Measurements from ENCODE around the gene KCNMB4. TPM values are rescaled to one million over a fixed set of nuclear protein-coding genes. Genes with fewer than 3 reads are reported as not detected.

The KCNMB4 gene
- total and polyA plus RNA-seq, 4 experiments from 2014 or later, result 0.34 to 1.1 (median 0.58) TPM

- Mint-ChIP-seq H3K4me3 (no peak overlapping the region), H3K9me3 (peaks cover 2 to 50% (median 25%) of the 10 kb centered on the region in 8 donors), H3K4me1 (no peaks in the 10 kb centered on the region), H3K36me3 (no peaks in the 10 kb centered on the region), H3K27ac (no peak overlapping the region), H3K27me3 (peaks cover 4 to 11% of the 10 kb centered on the region in 2 donors)
- ChIA-PET CTCF (ENCODE audit: partially characterized antibody) (no interaction called here), POLR2A (ENCODE audit: partially characterized antibody) (no interaction called here)
- Histone ChIP-seq H3K9me3 (ENCODE audit: control insufficient read depth in 1 of 2, low read length in 2 of 2) (no peaks in the 10 kb centered on the region), H3K4me3 (ENCODE audit: low read length in 2 of 2) (no peak overlapping the region), H3K27me3 (ENCODE audit: insufficient read depth, low read length) (no peaks in the 10 kb centered on the region), H3K27ac (ENCODE audit: low read depth, low read length) (no peak overlapping the region), H3K36me3 (ENCODE audit: insufficient read depth, low read length) (no peaks in the 10 kb centered on the region), H3K4me1 (ENCODE audit: insufficient read depth, low read length) (no peaks in the 10 kb centered on the region)
- DNase-seq, result no peak
- intact Hi-C loops (cut with micrococcal nuclease), result no loop called here
Observed at GRCh38 chr12:70451528-70451927, 85.4 kb downstream of the KCNMB4 start.

- H3K27me3 ChIP-seq (ENCODE audit: insufficient read depth, low read length), result no peaks in the 10 kb centered on the region
- Mint-ChIP-seq H3K36me3 (peaks cover 0 to 3% of the 10 kb centered on the region in 2 donors), H3K4me3 (no peak overlapping the region), H3K9me3 (peaks cover 4 to 39% (median 22%) of the 10 kb centered on the region in 8 donors), H3K27me3 (peaks cover 9 to 11% of the 10 kb centered on the region in 2 donors), H3K4me1 (no peaks in the 10 kb centered on the region), H3K27ac (no peak overlapping the region)
- H3K9me3 ChIP-seq (ENCODE audit: control insufficient read depth in 1 of 2, low read length in 2 of 2), result no peaks in the 10 kb centered on the region
- H3K36me3 ChIP-seq (ENCODE audit: insufficient read depth, low read length), result no peaks in the 10 kb centered on the region
- no peak overlapping the region for H3K27ac ChIP-seq (ENCODE audit: low read depth, low read length)
- CTCF ChIA-PET (ENCODE audit: partially characterized antibody), result no interaction called here
- DNase-seq, result no peak
- no peak overlapping the region for H3K4me3 ChIP-seq (ENCODE audit: low read length in 2 of 2)
- intact Hi-C loops (cut with micrococcal nuclease), result no loop called here
- no peaks in the 10 kb centered on the region for H3K4me1 ChIP-seq (ENCODE audit: insufficient read depth, low read length)
- POLR2A ChIA-PET (ENCODE audit: partially characterized antibody), result no interaction called here
Observed at GRCh38 chr12:70456953-70457352, 90.9 kb downstream of the KCNMB4 start.

DNA sequence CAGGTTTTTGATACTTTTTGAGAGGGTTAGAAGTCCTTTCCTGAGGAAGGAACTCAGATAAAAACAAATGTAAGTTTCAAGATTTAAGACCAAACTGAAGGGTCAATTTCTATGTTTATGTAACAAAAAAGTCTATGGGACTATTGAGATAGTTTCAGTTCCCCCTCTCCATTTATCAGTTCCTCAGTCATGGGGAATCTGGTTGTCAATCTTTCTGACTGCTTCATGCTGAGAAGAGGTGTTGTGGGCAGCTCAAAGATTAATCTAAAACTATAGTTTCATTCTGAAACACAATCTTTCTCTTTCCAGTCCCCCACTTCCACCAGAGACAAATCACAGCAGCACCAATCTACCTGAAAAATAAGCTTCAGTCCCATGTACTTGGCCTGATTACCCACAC lies 93.7 kb downstream of the KCNMB4 start:
- CTCF ChIA-PET (ENCODE audit: partially characterized antibody), result no interaction called here
- Histone ChIP-seq H3K4me1 (ENCODE audit: insufficient read depth, low read length) (no peaks in the 10 kb centered on the region), H3K9me3 (ENCODE audit: control insufficient read depth in 1 of 2, low read length in 2 of 2) (no peaks in the 10 kb centered on the region), H3K27me3 (ENCODE audit: insufficient read depth, low read length) (no peaks in the 10 kb centered on the region), H3K4me3 (ENCODE audit: low read length in 2 of 2) (no peak overlapping the region), H3K27ac (ENCODE audit: low read depth, low read length) (no peak overlapping the region), H3K36me3 (ENCODE audit: insufficient read depth, low read length) (no peaks in the 10 kb centered on the region)
- no peaks in the 10 kb centered on the region for H3K4me1 Mint-ChIP-seq
- peaks cover 4 to 44% (median 29%) of the 10 kb centered on the region in 8 donors for H3K9me3 Mint-ChIP-seq
- no peak overlapping the region for H3K27ac Mint-ChIP-seq
- H3K27me3 Mint-ChIP-seq, result peaks cover 9 to 11% of the 10 kb centered on the region in 2 donors
- POLR2A ChIA-PET (ENCODE audit: partially characterized antibody), result no interaction called here
- intact Hi-C loops (cut with micrococcal nuclease), result no loop called here
- no peak for DNase-seq
- no peak overlapping the region for H3K4me3 Mint-ChIP-seq
- peaks cover 0 to 3% of the 10 kb centered on the region in 2 donors for H3K36me3 Mint-ChIP-seq

GRCh38 chr12:70463997-70464396 lies 97.9 kb downstream of the KCNMB4 start:
- peaks cover 0 to 3% of the 10 kb centered on the region in 2 donors for H3K36me3 Mint-ChIP-seq
- Histone ChIP-seq H3K4me3 (ENCODE audit: low read length in 2 of 2) (no peak overlapping the region), H3K27me3 (ENCODE audit: insufficient read depth, low read length) (no peaks in the 10 kb centered on the region), H3K27ac (ENCODE audit: low read depth, low read length) (no peak overlapping the region), H3K36me3 (ENCODE audit: insufficient read depth, low read length) (no peaks in the 10 kb centered on the region), H3K4me1 (ENCODE audit: insufficient read depth, low read length) (no peaks in the 10 kb centered on the region), H3K9me3 (ENCODE audit: control insufficient read depth in 1 of 2, low read length in 2 of 2) (no peaks in the 10 kb centered on the region)
- H3K27ac Mint-ChIP-seq, result no peak overlapping the region
- H3K4me1 Mint-ChIP-seq, result no peaks in the 10 kb centered on the region
- POLR2A ChIA-PET (ENCODE audit: partially characterized antibody), result no interaction called here
- intact Hi-C loops (cut with micrococcal nuclease), result no loop called here
- H3K9me3 Mint-ChIP-seq, result peaks cover 2 to 38% (median 24%) of the 10 kb centered on the region in 8 donors
- CTCF ChIA-PET (ENCODE audit: partially characterized antibody), result no interaction called here
- DNase-seq, result no peak
- H3K4me3 Mint-ChIP-seq, result no peak overlapping the region
- H3K27me3 Mint-ChIP-seq, result peaks cover 4 to 6% of the 10 kb centered on the region in 2 donors

DNA sequence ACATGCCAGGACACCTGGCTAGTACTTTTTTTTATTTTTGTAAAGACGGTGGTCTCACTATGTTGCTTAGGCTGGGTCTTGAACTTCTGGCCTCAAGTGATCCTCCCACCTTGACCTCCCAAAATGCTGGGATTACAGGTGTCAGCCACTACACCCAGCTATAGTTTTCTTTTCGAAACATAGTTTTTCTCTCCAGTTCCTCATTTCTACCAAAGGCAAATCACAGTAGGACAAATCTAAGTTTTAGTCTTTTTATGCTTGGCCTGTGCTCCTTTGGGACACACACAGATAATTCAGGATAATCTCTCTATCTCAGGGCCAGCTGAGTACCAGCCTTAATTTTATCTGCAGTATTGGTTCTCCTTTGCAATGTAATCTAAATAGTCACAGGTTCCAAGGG lies 100.7 kb downstream of the KCNMB4 start:
- H3K9me3 Mint-ChIP-seq, result peaks cover 0 to 21% (median 11%) of the 10 kb centered on the region in 8 donors
- peaks cover 2 to 4% of the 10 kb centered on the region in 2 donors for H3K27me3 Mint-ChIP-seq
- no peaks in the 10 kb centered on the region for H3K36me3 ChIP-seq (ENCODE audit: insufficient read depth, low read length)
- intact Hi-C loops (cut with micrococcal nuclease), result no loop called here
- H3K27me3 ChIP-seq (ENCODE audit: insufficient read depth, low read length), result no peaks in the 10 kb centered on the region
- H3K4me3 Mint-ChIP-seq, result no peak overlapping the region
- H3K9me3 ChIP-seq (ENCODE audit: control insufficient read depth in 1 of 2, low read length in 2 of 2), result no peaks in the 10 kb centered on the region
- H3K4me3 ChIP-seq (ENCODE audit: low read length in 2 of 2), result no peak overlapping the region
- H3K27ac ChIP-seq (ENCODE audit: low read depth, low read length), result no peak overlapping the region
- no peak for DNase-seq
- no peaks in the 10 kb centered on the region for H3K4me1 ChIP-seq (ENCODE audit: insufficient read depth, low read length)
- CTCF ChIA-PET (ENCODE audit: partially characterized antibody), result no interaction called here
- no peaks in the 10 kb centered on the region for H3K4me1 Mint-ChIP-seq
- POLR2A ChIA-PET (ENCODE audit: partially characterized antibody), result no interaction called here
- H3K27ac Mint-ChIP-seq, result no peak overlapping the region
- H3K36me3 Mint-ChIP-seq, result no peaks in the 10 kb centered on the region

- Histone ChIP-seq H3K27me3 (ENCODE audit: insufficient read depth, low read length) (no peaks in the 10 kb centered on the region), H3K4me1 (ENCODE audit: insufficient read depth, low read length) (no peaks in the 10 kb centered on the region), H3K27ac (ENCODE audit: low read depth, low read length) (no peak overlapping the region), H3K36me3 (ENCODE audit: insufficient read depth, low read length) (no peaks in the 10 kb centered on the region), H3K4me3 (ENCODE audit: low read length in 2 of 2) (no peak overlapping the region), H3K9me3 (ENCODE audit: control insufficient read depth in 1 of 2, low read length in 2 of 2) (no peaks in the 10 kb centered on the region)
- ChIA-PET CTCF (ENCODE audit: partially characterized antibody) (no interaction called here), POLR2A (ENCODE audit: partially characterized antibody) (no interaction called here)
- Mint-ChIP-seq H3K27ac (no peak overlapping the region), H3K27me3 (peaks cover 4% of the 10 kb centered on the region in 2 donors), H3K4me3 (no peak overlapping the region), H3K9me3 (peaks cover 0 to 20% (median 11%) of the 10 kb centered on the region in 8 donors), H3K36me3 (no peaks in the 10 kb centered on the region), H3K4me1 (no peaks in the 10 kb centered on the region)
- DNase-seq, result no peak
- intact Hi-C loops (cut with micrococcal nuclease), result no loop called here
Observed at GRCh38 chr12:70467476-70467875, 101.4 kb downstream of the KCNMB4 start.

- intact Hi-C loops (cut with micrococcal nuclease), result no loop called here
- Mint-ChIP-seq H3K9me3 (peaks cover 0 to 15% (median 11%) of the 10 kb centered on the region in 8 donors), H3K4me3 (no peak overlapping the region), H3K36me3 (no peaks in the 10 kb centered on the region), H3K27me3 (peaks cover 7% of the 10 kb centered on the region in 2 donors), H3K4me1 (no peaks in the 10 kb centered on the region), H3K27ac (no peak overlapping the region)
- Histone ChIP-seq H3K36me3 (ENCODE audit: insufficient read depth, low read length) (no peaks in the 10 kb centered on the region), H3K9me3 (ENCODE audit: control insufficient read depth in 1 of 2, low read length in 2 of 2) (no peaks in the 10 kb centered on the region), H3K27me3 (ENCODE audit: insufficient read depth, low read length) (no peaks in the 10 kb centered on the region), H3K27ac (ENCODE audit: low read depth, low read length) (no peak overlapping the region), H3K4me1 (ENCODE audit: insufficient read depth, low read length) (no peaks in the 10 kb centered on the region), H3K4me3 (ENCODE audit: low read length in 2 of 2) (no peak overlapping the region)
- ChIA-PET POLR2A (ENCODE audit: partially characterized antibody) (no interaction called here), CTCF (ENCODE audit: partially characterized antibody) (no interaction called here)
- DNase-seq, result no peak
Observed at GRCh38 chr12:70467918-70468733, 102.0 kb downstream of the KCNMB4 start.
